Endothelial cell of umbilical vein (primary cell): ENCODE measurements around the gene SKI. TPM values are rescaled to one million over a fixed set of nuclear protein-coding genes. Genes with fewer than 3 reads are reported as not detected.
A peak's percentile ranks its signal among the peaks of the same experiment; 100 is the strongest.

ENCODE experiments used
- BruUV-seq: library from RNA; stranded (reverse); fragments of 400-500 nt; replicated peaks from 2 replicates; lab custom pipeline; 2021; lab: Mats Ljungman, UMichigan
- CTCF ChIA-PET: fragments of 300-600, 350-600 bp; sonication (Branson Sonifier 250); formaldehyde crosslinking; loops from one replicate; lab custom pipeline; 2021; ENCODE audit warnings: antibody characterized with exemption, inconsistent platforms; lab: Charles Lee
- POLR2A ChIA-PET: fragments of 300-600, 350-600 bp; sonication (Branson Sonifier 250); formaldehyde crosslinking; loops from one replicate; lab custom pipeline; 2021; ENCODE audit warnings: antibody characterized with exemption, inconsistent platforms; lab: Charles Lee
- DNase-seq: peaks from one replicate; pipeline ENCODE4 v3.0.0-alpha.2; 2011; ENCODE audit warnings: low read depth, low spot score
- FAIRE-seq: peaks from 2 replicates; lab custom pipeline; 2011; peaks lifted over from hg19 to GRCh38; lab: Jason Lieb, UNC
- H2AFZ ChIP-seq: 2 replicates; pipeline ENCODE4 v1.6.0; 2012; ENCODE audit warnings: low read depth, low read length, control low read depth, inconsistent platforms
- H3K27ac ChIP-seq: 2 replicates; pipeline ENCODE4 v1.5.1; 2011; ENCODE audit warnings: low read depth, mild to moderate bottlenecking, control low read depth, low read length, moderate library complexity; ENCODE audit not compliant: insufficient read depth
- H3K27me3 ChIP-seq, 2 experiments: 2 replicates each; pipeline versions ENCODE4 v1.6.0 to v1.6.1; 2011; ENCODE audit warnings: low read length in 2 of 2, mixed read lengths in 1 of 2; ENCODE audit not compliant: control insufficient read depth in 2 of 2, insufficient read depth in 2 of 2
- H3K36me3 ChIP-seq, 2 experiments: 2 replicates in 1 of 2; 3 replicates in 1 of 2; pipeline ENCODE4 v1.5.1; 2011; ENCODE audit warnings: low read length in 2 of 2, mild to moderate bottlenecking in 1 of 2, moderate library complexity in 1 of 2; ENCODE audit not compliant: control insufficient read depth in 2 of 2, insufficient read depth in 2 of 2; ENCODE audit errors: extremely low read depth in 1 of 2
- H3K4me1 ChIP-seq: 3 replicates; pipeline ENCODE4 v1.5.1; 2011; ENCODE audit warnings: mild to moderate bottlenecking, low read length; ENCODE audit not compliant: control insufficient read depth, insufficient read depth; ENCODE audit errors: extremely low read depth
- H3K4me2 ChIP-seq: 2 replicates; pipeline ENCODE4 v1.6.1; 2011; ENCODE audit warnings: low read length, control low read depth, mixed read lengths; ENCODE audit not compliant: insufficient read depth
- H3K4me3 ChIP-seq, 3 experiments: fragments of 200-600 bp in 1 of 3; sonication (generic), shearing (Covaris generic) in 1 of 3; replicated peaks in 1 of 3; 2 replicates each; pipeline ENCODE4 v1.5.1; 2011 to 2016; ENCODE audit warnings: control low read depth in 3 of 3, low read length in 3 of 3, mild to moderate bottlenecking in 2 of 3, inconsistent platforms in 1 of 3, low read depth in 1 of 3, moderate library complexity in 1 of 3; ENCODE audit not compliant: insufficient read depth in 1 of 3
- H3K79me2 ChIP-seq: 2 replicates; pipeline ENCODE4 v1.6.0; 2012; ENCODE audit warnings: low read length, inconsistent platforms; ENCODE audit not compliant: control insufficient read depth, insufficient read depth
- H3K9ac ChIP-seq: replicated peaks from 2 replicates; pipeline ENCODE3; 2011; ENCODE audit warnings: low read length, control low read depth; ENCODE audit not compliant: insufficient read depth; ENCODE audit errors: extremely low read depth
- H3K9me1 ChIP-seq: replicated peaks from 3 replicates; pipeline ENCODE4 v1.6.0; 2011; ENCODE audit warnings: mild to moderate bottlenecking, low read length; ENCODE audit not compliant: control insufficient read depth, insufficient read depth; ENCODE audit errors: extremely low read depth
- H3K9me3 ChIP-seq: replicated peaks from 2 replicates; pipeline ENCODE4 v1.5.1; 2012; ENCODE audit warnings: low read length, inconsistent platforms; ENCODE audit not compliant: control insufficient read depth, insufficient read depth
- H4K20me1 ChIP-seq: replicated peaks from 2 replicates; pipeline ENCODE3; 2011; ENCODE audit warnings: mild to moderate bottlenecking, low read length; ENCODE audit not compliant: control insufficient read depth, insufficient read depth; ENCODE audit errors: extremely low read depth
- CTCF ChIP-seq, 2 donors: IDR thresholded peaks; 1 replicate in 1 of 2; 2 replicates in 1 of 2; pipeline ENCODE4 v1.5.1; 2011; ENCODE audit warnings: low read length in 2 of 2, mild to moderate bottlenecking in 2 of 2, moderate library complexity in 2 of 2, control low read depth in 1 of 2, inconsistent platforms in 1 of 2, low read depth in 1 of 2; ENCODE audit not compliant: insufficient read depth in 1 of 2; ENCODE audit errors: extremely low read depth in 1 of 2
- FOS ChIP-seq: IDR thresholded peaks from 2 replicates; pipeline ENCODE4 v1.6.1; 2011; ENCODE audit warnings: mild to moderate bottlenecking, low read length, moderate library complexity, borderline replicate concordance; ENCODE audit not compliant: insufficient read depth
- GATA2 ChIP-seq: IDR thresholded peaks from 2 replicates; pipeline ENCODE4 v1.7.0; 2011; ENCODE audit warnings: low read depth, mild to moderate bottlenecking, moderate library complexity, mixed read lengths, low read length; ENCODE audit not compliant: insufficient read length, insufficient read depth
- MYC ChIP-seq: IDR thresholded peaks from one replicate; pipeline ENCODE4 v1.6.1; 2011; ENCODE audit warnings: mild to moderate bottlenecking, low read depth, low read length
- POLR2A ChIP-seq: IDR thresholded peaks from 2 replicates; pipeline ENCODE4 v1.6.1; 2012; ENCODE audit warnings: low read depth, mild to moderate bottlenecking, control low read depth, low read length
- POLR2AphosphoS5 ChIP-seq: IDR thresholded peaks from 2 replicates; pipeline ENCODE4 v1.6.1; 2012; ENCODE audit warnings: low read depth, mild to moderate bottlenecking, control low read depth, low read length, moderate library complexity; ENCODE audit not compliant: insufficient read depth
- dilution Hi-C: fragments of 300-500 bp; cut with MboI; formaldehyde crosslinking; loops from one replicate; pipeline ENCODE4 v1.15.0; 2019; ENCODE audit warnings: low sequenced_read_pairs; ENCODE audit not compliant: extremely low pct_ligation_motif_present
- intact Hi-C: fragments of 100-400 bp; cut with micrococcal nuclease; formaldehyde crosslinking; loops from one replicate; pipeline ENCODE4 v1.10.0; 2022
- polyA plus RNA-seq, 4 experiments: library from polyadenylated mRNA; depleted of rRNA in 3 of 4; stranded (reverse) in 3 of 4; unstranded in 1 of 4; fragments of >200 nt; gene quantifications; 2 replicates each; pipeline versions ENCODE4 v1.2.1 to v1.2.3, GENCODE V29; 2011 to 2012; ENCODE audit warnings: missing spikeins in 1 of 4
- total RNA-seq: library from RNA; stranded (reverse); gene quantifications from 2 replicates; pipeline ENCODE4 v1.2.3, GENCODE V29; 2021
- TF ChIP-seq, protein P1 (sequence below): IDR thresholded peaks from 2 replicates; pipeline ENCODE4 v1.6.1; 2011; ENCODE audit not compliant: insufficient read depth, insufficient read length

The SKI gene
- total and polyA plus RNA-seq, 2 donors (not counting 3 experiments of a cell fraction or from before 2014, with no cell fraction given): 11.6 to 80.3 TPM

GRCh38 chr1:2307064-2307605 lies 79.0 kb downstream of the SKI start:
- Histone ChIP-seq H3K27ac (no peak overlapping the region), H3K4me3 (no peak overlapping the region), H4K20me1 (no peaks in the 10 kb centered on the region), H2AFZ (no peak overlapping the region), H3K27me3 (no peaks in the 10 kb centered on the region), H3K4me1 (no peaks in the 10 kb centered on the region), H3K9me1 (no peaks in the 10 kb centered on the region), H3K79me2 (peaks cover 9% of the 10 kb centered on the region), H3K9ac (no peak overlapping the region), H3K4me2 (no peak overlapping the region), H3K9me3 (no peaks in the 10 kb centered on the region), H3K36me3 (peaks cover 8 to 37% of the 10 kb centered on the region in 2 experiments)
- TF ChIP-seq FOS (no peak), CTCF (IDR thresholded peaks at IDR 0.05; ENCODE audit: extremely low read depth in 1 of 2, insufficient read depth in 1 of 2, low read depth in 1 of 2, low read length in 2 of 2) (no peak), MYC (no peak), POLR2A (no peak)
- BruUV-seq: no TSS peak
- POLR2A ChIA-PET: no interaction called here
- intact Hi-C loops (no loop called here), dilution Hi-C loops (loop anchor here (10.0 kb wide), 1 partner anchor 92 kb away; no protein-coding TSS in a partner anchor)
- no peak for FAIRE-seq
- CTCF ChIA-PET: interaction anchor here (1.3 kb wide), 1 partner anchor 74 kb away, joined by 3 read pairs; no protein-coding TSS in a partner anchor
- DNase-seq: no peak

GRCh38 chr1:2307972-2308371 lies 79.9 kb downstream of the SKI start:
- Histone ChIP-seq H3K79me2 (peaks cover 2% of the 10 kb centered on the region), H3K9me3 (no peaks in the 10 kb centered on the region), H3K4me1 (no peaks in the 10 kb centered on the region), H3K9me1 (no peaks in the 10 kb centered on the region), H2AFZ (no peak overlapping the region), H3K4me2 (no peak overlapping the region), H3K4me3 (no peak overlapping the region), H3K27me3 (no peaks in the 10 kb centered on the region), H3K27ac (no peak overlapping the region), H4K20me1 (no peaks in the 10 kb centered on the region), H3K9ac (no peak overlapping the region), H3K36me3 (peaks cover 8 to 37% of the 10 kb centered on the region in 2 experiments)
- DNase-seq (no peak), FAIRE-seq (no peak)
- ChIA-PET POLR2A (no interaction called here), CTCF (no interaction called here)
- intact Hi-C loops: no loop called here
- TF ChIP-seq GATA2 (no peak), FOS (no peak), POLR2AphosphoS5 (no peak), MYC (no peak)
- TF ChIP-seq, protein P1, sequence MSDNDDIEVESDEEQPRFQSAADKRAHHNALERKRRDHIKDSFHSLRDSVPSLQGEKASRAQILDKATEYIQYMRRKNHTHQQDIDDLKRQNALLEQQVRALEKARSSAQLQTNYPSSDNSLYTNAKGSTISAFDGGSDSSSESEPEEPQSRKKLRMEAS: no peak
- TSS peak; percentile 39 for BruUV-seq
- dilution Hi-C loops: loop anchor here (10.0 kb wide), 1 partner anchor 93 kb away; no protein-coding TSS in a partner anchor
